ENCODE data around the gene IFNL1.

DNA sequence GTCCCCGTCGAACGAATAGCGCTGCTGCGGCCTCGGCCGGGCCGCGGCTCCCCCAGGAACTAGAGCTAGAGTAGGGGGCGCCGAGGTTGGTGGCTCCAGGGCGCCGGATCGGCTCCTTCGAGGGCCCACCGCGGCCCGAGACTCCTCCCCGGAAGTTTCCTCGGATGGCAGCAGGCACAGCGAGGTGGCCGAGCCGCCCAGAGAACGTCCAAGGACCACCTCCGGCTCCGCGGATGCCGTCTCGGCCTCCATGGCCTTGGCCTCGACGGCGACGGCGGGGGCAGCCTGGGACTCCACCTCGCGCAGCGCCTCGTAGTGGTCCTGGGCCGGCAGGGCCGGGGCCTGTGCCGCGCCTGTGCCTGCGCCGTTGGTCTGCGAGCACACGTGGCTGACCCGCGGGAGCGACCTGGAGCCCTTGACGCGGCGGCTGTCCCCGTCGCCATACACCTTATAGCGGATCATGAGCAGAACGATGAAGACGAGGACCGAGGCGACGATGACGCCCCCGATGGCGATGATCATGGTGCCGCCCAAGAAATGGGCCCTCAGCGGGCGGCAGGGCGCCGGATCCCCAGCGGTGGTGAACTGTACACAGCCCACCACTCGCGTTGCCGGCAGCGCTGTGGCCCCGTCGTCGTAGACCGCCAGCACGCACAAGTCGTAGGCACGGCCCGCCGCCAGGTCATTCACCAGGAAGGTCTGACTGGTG, 11.8 kb downstream of the IFNL1 start:
- TF ChIP-seq, protein P1, sequence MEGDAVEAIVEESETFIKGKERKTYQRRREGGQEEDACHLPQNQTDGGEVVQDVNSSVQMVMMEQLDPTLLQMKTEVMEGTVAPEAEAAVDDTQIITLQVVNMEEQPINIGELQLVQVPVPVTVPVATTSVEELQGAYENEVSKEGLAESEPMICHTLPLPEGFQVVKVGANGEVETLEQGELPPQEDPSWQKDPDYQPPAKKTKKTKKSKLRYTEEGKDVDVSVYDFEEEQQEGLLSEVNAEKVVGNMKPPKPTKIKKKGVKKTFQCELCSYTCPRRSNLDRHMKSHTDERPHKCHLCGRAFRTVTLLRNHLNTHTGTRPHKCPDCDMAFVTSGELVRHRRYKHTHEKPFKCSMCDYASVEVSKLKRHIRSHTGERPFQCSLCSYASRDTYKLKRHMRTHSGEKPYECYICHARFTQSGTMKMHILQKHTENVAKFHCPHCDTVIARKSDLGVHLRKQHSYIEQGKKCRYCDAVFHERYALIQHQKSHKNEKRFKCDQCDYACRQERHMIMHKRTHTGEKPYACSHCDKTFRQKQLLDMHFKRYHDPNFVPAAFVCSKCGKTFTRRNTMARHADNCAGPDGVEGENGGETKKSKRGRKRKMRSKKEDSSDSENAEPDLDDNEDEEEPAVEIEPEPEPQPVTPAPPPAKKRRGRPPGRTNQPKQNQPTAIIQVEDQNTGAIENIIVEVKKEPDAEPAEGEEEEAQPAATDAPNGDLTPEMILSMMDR (IDR thresholded peaks at IDR 0.05; ENCODE audit: extremely low read depth in 1 of 2, insufficient read depth in 1 of 2, low read depth in 1 of 2, low read length in 2 of 2): peak in 1 of 2 donors; percentile 24
- TF ChIP-seq POLR2AphosphoS5 (IDR thresholded peaks at IDR 0.05; ENCODE audit: insufficient read depth, low read depth, low read length) (no peak), POLR2A (IDR thresholded peaks at IDR 0.05; ENCODE audit: low read depth, low read length) (no peak), EZH2 (IDR thresholded peaks at IDR 0.05; ENCODE audit: borderline replicate concordance, low read depth, low read length, severe bottlenecking) (peak; percentile 70)

Measured in endothelial cell of umbilical vein (primary cell).